GM18502 (cell line): ENCODE measurements around the gene ACTN1.

Experiments
- ATAC-seq: cut with Tn5 transposase; IDR thresholded peaks from one replicate; pipeline ENCODE4 v1.9.1; 2021; ENCODE audit warnings: mild to moderate bottlenecking; ENCODE audit not compliant: unreplicated experiment, poor library complexity

The ACTN1 gene

DNA sequence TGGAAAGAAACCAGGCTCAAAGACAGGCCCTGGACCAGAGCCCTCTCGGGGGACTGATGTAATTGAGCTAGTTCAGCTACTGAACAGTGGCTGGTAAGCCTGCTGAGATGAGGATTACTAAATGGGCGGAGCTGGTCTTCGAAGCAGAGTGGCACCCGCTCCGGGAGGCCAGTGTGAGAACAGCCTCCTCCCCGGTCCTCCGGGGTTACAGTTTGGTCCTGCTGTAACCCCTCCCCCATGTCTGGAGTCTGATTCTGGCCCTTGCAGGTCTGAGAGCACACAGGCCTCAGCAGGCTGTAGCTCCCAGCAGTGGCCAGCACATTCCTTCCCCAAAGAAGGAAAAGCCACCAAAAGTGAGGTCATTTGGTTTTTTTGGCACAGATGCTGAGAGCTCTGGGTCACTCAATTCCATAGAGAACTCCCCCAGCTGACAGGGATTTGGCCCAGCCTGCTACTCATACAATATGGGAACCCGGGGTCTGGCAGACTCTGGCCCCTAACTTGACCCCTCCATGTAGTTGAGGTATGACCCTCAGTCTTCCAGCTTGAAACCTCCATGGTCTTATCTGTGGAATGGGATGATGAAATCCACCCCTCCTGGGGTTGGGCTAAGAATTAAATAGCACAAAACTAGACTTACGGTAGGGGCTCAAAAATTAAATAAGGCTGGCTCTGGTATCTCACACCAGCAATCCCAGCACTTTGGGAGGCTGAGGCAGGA is 39.0 kb downstream of the ACTN1 start:
- no peak for ATAC-seq

DNA sequence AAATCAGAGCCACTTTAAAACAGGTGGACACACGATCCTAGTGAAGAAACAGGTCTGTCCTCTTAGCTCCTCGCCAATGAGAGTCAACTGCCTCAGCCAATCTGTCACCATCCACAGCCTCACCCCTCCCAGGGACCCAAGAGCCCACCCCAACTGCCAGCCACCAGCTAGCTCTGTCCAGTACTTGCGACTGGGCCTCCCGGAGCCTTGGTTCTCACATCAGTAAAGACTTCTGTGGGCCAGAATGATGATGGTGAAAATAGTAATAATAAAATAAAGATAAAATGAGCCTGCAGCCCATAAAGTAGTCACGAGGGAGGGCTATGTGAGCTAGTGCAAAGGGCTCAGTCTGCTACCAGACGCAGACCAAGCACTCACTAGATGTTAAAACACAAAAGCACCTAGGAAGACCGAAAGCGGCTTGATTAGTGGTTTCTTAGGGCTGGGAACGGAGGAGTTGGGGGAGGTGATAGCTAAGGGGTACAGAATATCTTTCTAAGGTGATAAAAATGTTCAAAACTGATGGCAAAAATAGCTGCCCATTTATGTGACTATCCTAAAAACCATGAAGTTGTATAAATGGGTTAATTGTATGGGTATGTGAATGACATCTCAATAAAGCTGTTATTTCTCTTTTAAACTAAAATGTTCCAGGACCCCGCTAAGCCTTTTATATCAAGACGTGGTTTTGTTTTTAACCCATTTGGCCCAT is 39.8 kb downstream of the ACTN1 start:
- no peak for ATAC-seq

DNA sequence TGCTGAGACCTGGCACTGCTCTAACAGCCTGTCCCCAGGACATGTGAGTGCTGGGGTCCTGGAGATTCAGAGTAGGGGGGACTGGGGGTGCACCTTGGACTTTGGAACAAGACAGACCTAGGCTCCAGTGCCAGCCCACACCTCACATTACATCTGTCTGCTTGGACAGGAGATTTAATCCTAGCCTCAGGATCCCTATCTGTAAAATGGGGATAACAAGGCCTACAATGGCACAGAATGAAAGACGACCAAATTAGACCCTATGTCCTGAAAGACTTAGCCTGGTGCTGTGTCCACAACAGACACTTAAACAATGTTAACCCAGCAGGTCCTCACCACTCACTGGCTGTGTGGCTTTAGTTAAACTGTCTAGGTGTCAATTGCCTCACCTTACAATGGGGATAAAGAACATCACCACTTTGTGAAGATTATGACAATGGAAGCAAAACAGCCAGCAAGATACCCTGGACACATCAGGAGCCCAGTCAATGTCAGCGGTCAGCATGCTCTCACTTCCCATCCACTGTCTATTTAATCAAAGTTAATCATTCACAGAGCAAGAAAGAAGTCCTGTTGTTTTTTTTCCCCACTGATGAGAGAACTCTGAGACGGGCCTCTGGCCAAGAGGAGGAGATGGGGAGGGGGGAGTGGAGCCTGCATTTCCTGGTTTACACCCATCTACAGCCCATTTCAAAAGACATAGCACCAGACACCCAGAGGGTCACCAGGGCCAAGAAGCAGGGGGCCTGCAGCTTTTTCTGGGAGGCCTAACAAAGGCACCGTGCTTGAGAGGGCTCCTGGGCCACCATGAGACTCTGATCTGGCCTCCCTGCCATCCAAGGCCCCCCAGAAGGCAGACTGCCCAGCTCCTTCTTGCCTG is 40.6 kb downstream of the ACTN1 start:
- no peak for ATAC-seq

DNA sequence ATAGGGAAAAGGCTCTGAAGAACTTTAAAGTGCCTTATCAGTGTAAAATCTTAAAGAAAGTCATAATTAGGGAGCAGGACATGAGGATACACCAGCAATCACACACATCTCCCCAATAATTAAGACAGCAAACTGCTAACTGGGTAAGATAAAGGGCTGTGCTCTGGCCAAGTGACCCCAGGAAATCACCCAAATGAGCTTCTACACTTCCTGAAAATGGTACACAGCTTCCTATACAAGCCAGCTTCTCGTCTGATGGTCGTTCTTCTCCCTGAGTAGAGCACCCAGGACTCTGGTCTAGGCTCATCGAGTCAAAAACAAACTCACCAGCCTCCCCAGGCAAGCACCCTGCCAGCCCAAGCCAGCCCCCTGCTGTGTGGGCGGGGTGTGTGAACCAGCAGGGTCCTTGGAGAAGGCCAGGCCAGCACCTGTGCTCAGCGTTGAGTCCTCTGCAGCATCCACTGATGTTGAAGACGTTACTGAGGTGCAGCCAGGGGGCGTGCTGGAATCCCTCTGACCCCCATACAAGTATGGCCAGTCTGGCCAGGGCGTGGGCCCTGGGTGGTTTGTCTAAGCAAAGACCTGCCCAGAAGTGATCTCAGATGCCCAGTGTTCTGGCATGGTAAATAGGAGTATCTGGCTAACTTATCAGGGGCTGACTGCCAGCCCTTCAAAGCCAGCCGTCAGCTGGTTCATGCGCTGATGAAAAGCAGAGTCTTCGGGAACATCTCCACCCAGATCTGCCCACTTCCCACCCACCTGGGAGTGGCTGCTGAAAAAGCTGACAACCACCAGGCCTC is 41.4 kb downstream of the ACTN1 start:
- ATAC-seq = no peak

DNA sequence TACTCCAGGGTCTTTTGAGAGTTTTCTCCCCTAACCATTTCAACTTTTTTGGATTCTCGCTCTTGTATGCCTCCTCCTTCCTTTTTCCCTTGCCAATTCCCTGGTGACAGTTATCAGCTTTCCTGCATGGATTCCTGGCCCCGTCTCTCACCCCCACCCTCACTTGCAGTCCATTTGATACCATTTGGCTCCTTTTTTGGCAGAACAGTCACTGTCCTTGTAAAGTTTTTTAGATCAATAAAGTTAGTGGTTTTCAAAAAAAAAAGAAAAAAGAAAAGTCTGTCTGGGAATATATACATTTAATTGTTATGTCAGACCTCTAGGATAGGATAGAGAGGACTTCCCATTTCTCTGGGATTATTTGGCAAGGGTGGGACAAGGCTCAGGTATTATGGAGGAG is 42.1 kb downstream of the ACTN1 start:
- no peak for ATAC-seq

- no peak for ATAC-seq
These were observed 42.6 kb downstream of the ACTN1 start for GRCh38 chr14:68936476-68936875.

DNA sequence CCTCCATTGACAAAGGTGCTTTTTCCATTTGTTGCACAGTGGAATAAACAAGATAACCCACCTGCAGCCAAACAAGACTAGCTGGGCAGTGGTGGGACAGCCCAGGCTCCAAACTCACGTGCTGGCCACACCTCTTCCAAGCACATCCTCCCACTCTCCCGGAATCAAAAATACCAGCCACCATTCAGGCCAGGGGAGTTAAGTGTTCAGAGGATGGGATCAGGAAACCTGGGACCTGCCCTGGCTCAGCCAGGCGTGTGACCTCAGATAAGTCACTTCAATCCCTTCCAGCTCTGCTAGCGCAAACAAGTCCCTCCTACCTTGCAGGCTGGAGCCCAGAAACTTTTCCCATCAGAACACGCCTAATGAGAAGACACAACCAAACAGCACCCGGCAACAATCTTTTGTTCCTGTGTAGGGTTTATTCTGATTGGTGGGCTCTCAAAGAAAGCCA is 43.3 kb downstream of the ACTN1 start:
- ATAC-seq = no peak

DNA sequence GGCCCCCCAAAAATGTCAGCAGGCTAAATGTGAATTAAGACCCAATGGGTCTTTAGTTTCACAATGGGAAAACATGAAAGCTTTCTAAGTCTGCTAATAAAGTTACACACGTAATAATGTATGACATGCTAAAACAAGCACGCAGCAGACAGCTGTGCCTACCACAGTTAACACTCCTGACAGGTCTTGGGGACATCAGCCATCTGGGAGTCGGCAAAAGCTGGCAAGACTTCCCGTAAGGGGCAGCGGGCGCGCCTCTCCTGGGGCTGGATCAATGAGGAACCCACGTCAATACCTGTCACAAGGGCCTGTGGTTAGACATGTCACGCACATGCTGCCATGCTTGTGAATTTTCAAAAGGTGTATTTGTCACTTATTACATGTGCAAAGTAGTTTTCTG is 45.0 kb downstream of the ACTN1 start:
- no peak for ATAC-seq

- ATAC-seq = no peak
These were observed 46.4 kb downstream of the ACTN1 start for GRCh38 chr14:68932686-68933085.

GRCh38 chr14:68932231-68932630 is 46.9 kb downstream of the ACTN1 start:
- ATAC-seq = no peak

- no peak for ATAC-seq
These were observed 47.5 kb downstream of the ACTN1 start for GRCh38 chr14:68931474-68932051.

GRCh38 chr14:68931063-68931462 is 48.0 kb downstream of the ACTN1 start:
- ATAC-seq = no peak

DNA sequence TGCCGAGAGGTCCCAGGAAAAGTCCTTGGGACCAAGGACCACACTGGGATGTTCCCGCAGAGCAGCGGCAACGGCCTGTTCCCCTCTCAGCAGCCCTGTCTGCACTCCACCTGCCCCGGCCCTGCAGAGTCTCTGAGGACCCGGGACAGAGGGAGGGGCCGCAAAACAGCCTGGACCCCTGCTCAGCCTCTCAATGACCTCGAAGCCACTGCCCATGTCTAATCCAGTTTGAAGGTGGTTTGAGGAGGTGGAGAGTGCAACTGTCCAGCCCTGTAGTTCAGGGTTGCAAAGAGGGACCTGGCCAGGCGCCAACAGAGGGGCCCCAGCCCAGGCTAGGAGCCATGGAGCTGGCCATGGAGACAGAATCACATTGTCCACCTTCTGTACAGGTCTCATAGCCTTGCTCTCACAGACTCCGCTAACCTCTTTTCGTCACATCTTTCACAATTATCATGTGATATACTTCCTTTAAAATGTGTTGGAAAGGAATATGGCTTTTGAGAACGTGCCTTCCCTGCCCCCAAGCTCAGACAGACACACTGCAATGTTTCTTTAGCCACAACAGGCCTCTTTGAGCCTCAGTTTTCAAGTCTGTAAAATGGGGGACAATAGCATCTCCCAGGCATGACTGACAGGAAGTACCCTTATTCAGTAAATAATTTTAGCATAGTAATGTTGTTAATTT is 49.3 kb downstream of the ACTN1 start:
- no peak for ATAC-seq

- no peak for ATAC-seq
These were observed 50.1 kb downstream of the ACTN1 start for GRCh38 chr14:68928770-68929550.

GRCh38 chr14:68927956-68928675 is 51.0 kb downstream of the ACTN1 start:
- ATAC-seq = no peak

- no peak for ATAC-seq
These were observed 52.0 kb downstream of the ACTN1 start for GRCh38 chr14:68927089-68927488.

DNA sequence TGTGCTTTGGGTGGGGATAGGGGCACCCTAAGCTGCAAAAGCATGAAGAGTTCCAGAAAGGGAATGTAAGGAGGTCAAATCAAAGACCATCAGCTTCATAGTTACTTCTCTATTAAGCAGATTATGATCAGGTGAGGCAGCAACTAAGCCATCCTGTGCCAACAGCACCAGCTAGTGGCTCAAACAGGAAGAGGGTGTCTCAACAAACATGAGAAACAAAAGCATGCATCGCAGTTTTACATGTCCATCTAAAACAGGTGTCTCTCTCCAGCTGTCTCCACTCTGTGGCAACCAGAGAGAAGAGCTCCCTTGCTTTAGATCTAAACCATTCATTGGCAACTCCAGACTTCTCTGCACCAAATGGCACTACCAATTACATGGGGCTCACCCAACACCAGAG is 52.9 kb downstream of the ACTN1 start:
- ATAC-seq = no peak

DNA sequence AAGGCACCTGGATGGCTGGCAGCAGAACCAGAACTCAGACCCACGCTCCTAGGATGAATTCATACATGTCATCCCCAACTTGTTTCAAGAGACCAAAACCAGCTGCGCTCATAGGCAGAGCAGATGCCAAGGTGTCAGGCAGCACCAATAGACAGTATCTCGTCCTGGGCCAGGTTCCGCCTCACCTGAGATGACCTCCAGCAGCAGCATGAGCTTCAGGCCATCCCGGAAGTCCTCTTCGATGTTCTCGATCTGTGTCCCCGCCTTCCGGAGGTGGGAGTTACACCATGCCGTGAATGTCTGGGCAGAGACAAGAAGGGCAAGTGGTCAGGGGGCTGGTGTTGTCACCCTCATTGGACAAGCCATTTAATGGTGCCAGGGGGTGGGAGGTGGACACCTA is 53.7 kb downstream of the ACTN1 start:
- no peak for ATAC-seq
